HCT116 (cell line): ENCODE results near the gene RXRA. TPM values are rescaled to one million over a fixed set of nuclear protein-coding genes. Genes with fewer than 3 reads are reported as not detected.

ENCODE experiments used
- EZH2phosphoT487 ChIP-seq: fragments of 200-600 bp; IDR thresholded peaks from 2 replicates; pipeline ENCODE4 v1.6.1; 2018; ENCODE audit warnings: antibody characterized with exemption, borderline replicate concordance
- REST ChIP-seq: IDR thresholded peaks from 2 replicates; pipeline ENCODE4 v1.6.1; 2012; ENCODE audit warnings: low read depth
- TCF7L2 ChIP-seq: IDR thresholded peaks from 2 replicates; pipeline ENCODE4 v1.7.0; 2011; ENCODE audit warnings: borderline replicate concordance, inconsistent platforms; ENCODE audit not compliant: insufficient read depth, insufficient read length; ENCODE audit errors: extremely low read depth
- ZBTB33 ChIP-seq: IDR thresholded peaks from 2 replicates; pipeline ENCODE4 v1.6.1; 2011; ENCODE audit warnings: mild to moderate bottlenecking, low read length, moderate library complexity; ENCODE audit not compliant: insufficient replicate concordance; ENCODE audit errors: extremely low read depth
- total RNA-seq: library from RNA; stranded (reverse); gene quantifications from one replicate; pipeline ENCODE4 v1.2.1, GENCODE V29; 2021; ENCODE audit not compliant: unreplicated experiment

The RXRA gene
- total RNA-seq, 1 experiment from 2014 or later = 43.9 TPM

- TF ChIP-seq EZH2phosphoT487 = no peak
- no peak for TF ChIP-seq TCF7L2
- no peak for TF ChIP-seq REST
- TF ChIP-seq ZBTB33 = no peak
Measured at GRCh38 chr9:134324359-134325095, 1.7 kb upstream of the RXRA start (continued).
